HG02642 (cell line): ENCODE data around the gene LGR5.
"Not testable (repeated sequence)": the region's sequence is repeated elsewhere in the genome, so short reads cannot be mapped to it uniquely, and the experiment has no call there.

Experiments used
- ATAC-seq: cut with Tn5 transposase; IDR thresholded peaks from one replicate; pipeline ENCODE4 v1.9.1; 2021; ENCODE audit warnings: mild to moderate bottlenecking; ENCODE audit not compliant: unreplicated experiment, poor library complexity

The LGR5 gene

DNA sequence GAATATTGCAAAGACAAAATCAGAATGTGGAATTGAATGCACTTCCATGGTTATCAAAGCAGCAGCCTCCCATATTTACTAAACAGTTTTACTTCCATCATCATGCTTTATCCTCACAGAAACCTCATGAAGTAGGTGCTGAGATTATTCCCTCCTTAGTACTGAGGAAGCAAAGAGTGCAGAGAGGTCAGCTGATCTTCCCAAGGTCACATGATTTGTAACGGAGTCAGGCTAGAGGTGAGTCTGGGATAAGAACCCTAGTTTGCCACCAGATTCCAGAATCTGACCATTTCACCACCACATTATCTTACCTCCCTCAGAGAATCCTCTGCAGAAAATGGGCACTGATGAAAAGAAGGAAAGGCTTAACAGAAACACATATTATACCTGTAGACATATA, 102.0 kb downstream of the LGR5 start:
- no peak for ATAC-seq

DNA sequence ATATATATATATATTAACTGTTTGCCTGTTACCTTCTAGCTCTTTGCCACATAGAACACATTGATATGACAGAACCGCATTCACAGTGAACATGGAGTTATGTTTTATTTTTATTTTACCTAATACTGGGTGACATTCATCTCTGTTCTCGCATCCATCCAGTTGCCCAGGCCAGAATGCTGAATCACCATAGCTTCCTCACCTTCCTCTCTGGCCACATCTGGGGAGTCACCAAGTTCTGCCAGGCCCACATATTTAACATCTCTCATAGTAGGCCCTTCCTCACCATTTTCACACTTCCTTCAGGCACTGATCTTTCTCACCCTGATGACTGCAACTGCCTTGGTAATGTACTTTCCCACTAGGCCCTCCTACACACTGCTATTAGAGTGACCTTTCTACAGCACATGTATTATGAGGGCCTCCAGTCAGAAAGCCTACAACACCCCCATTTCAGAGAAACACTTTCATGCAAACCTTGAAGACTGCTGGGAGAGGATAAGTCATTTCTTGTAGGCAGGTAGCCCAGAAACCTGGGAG, 106.8 kb downstream of the LGR5 start:
- no peak for ATAC-seq

- no peak for ATAC-seq
These were observed 109.3 kb downstream of the LGR5 start for GRCh38 chr12:71548893-71549292.

- ATAC-seq, result no peak
These were observed 111.9 kb downstream of the LGR5 start for GRCh38 chr12:71551529-71551928.

GRCh38 chr12:71552728-71553501, 113.3 kb downstream of the LGR5 start:
- no peak for ATAC-seq

DNA sequence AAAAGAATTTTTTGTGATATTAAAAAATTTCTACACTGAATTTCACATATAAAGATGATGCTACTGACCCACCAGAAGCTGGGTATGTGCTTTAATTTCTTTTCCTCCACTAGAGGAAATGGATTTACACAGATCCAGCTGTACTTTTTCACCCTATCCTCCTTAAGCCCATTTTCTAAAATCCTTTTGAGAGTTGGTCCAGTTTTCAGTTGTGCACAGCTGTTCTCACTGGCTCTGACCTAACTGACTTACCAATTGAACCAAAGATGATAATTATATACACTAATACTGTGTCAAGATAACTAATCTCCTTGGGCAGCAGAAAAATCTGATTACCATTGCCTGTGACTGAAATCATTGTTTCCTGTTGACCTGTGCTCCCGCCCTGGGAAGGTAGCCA, 115.6 kb downstream of the LGR5 start:
- no peak for ATAC-seq

DNA sequence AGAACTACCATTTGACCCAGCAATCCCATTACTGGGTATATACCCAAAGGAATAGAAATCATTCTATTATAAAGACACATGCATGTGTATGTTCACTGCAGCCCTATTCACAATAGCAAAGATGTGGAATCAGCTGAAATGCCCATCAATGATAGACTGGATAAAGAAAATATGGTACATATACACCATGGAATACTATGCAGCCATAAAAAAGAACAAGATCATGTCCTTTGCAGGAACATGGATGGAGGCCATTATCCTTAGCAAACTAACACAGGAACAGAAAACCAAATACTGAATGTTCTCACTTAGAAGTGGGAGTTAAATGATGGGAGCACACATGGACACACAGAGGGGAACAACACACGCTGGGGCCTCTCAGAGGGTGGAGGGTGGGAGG, 116.2 kb downstream of the LGR5 start:
- not testable (repeated sequence) for ATAC-seq

DNA sequence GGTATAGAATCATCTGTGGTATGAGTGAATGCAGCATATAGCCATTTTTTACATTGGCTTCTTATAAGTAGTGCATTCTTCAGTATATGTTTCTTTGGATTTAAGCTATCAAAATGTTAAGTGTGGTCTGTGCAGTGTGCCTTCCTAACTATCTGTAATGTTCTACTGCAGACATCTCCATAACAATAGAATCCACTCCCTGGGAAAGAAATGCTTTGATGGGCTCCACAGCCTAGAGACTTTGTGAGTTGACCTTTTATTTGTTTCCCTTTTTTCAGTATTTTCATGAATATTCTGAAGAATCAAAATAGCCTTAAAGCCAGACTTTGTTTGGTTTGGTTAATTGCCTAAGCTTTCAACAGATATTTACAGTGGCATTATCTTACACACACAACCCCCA, 116.8 kb downstream of the LGR5 start:
- no peak for ATAC-seq

DNA sequence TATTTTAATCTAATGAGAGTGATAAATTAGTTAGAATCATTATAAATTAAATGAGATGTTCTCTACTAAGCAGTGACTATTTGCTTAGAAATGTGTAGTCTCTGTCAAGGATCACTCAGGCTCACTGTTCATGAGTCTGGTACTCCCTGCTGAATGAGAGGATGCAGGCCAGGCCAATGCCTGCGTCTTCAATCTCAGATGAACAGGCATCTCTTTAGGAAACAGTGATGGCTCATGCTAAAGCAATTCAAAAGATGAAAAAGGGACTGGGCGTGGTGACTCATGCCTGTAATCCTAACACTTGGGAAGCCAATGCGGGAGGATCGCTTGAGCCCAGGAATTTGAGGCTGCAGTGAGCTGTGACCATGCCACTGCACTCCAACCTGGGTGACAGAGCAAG, 117.3 kb downstream of the LGR5 start:
- ATAC-seq, result no peak

- ATAC-seq, result no peak
These were observed 118.8 kb downstream of the LGR5 start for GRCh38 chr12:71558445-71558844.

DNA sequence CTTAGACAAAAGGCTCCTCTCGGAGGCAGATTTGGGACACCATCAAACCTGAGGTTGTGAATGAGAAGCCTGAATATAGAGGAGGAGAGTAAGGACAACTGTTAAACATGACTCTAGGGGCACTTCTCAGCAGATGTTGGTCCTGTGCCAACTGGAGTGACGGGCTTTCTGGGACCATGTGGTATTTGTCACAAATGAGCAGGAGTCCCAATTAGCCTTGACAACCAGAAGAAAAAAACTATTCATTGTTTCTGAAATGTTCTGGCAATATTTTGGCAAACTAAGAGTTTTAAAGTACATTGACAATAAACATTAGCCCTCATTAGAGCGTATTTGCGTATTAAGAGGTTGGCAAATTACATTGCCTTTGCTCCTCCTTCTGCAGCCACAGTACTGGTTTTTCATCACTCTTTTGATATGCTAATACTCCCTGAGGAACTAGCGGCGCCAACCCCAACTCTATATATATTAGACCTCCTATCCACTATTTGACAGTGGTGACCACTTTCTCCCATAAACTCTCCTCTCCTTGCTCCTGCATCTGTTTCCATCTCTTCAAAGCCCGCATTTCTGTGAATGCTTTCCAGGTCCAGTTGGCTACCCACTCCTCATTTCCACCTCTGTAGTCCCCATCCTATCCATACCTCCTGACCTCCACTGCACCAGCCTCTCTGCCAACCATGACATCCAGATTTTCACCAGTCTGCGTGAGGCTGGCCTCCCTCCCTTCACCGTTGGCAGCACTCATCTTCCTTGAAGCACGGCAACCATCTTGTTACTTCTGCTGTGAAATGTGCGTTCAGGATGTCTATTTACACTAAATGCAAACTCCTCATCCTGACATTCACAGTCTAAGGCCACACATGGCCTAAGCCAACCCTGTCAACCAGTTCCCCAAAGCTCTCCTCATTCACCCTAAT, 123.3 kb downstream of the LGR5 start:
- no peak for ATAC-seq

DNA sequence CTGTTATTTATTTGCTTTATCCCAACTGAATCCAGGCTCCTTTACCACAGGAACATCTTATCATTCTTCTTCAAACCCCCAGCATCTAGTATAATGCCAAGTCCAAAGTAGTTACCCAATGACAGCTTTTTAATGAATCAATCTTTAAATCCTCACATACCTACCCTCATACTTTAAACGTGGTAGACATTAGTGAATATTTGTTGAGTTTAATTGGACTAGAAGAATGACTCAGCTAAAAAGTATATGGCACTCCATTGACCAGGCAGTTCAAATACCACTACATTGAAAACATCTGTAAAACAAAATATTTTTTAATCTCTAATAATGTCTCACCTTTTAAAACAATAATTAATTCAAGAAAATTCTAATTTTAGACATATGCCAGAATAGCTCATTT, 125.9 kb downstream of the LGR5 start:
- no peak for ATAC-seq

GRCh38 chr12:71566655-71567054, 127.1 kb downstream of the LGR5 start:
- no peak for ATAC-seq

- no peak for ATAC-seq
These were observed 127.9 kb downstream of the LGR5 start for GRCh38 chr12:71567537-71567936.

DNA sequence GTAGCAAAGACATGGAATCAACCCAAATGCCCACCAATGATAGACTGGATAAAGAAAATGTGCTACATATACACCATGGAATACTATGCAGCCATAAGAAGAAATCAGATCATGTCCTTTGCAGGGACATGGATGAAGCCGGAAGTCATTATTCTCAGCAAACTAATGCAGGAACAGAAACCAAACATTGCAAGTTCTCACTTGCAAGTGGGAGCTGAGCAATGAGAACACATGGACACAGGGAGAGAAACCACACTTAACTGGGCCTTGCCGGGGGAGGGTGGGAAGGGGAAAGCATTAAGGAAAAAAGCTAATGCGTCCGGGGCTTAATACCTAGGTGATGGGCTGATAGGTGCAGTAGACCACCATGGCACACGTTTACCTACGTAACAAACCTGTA, 130.3 kb downstream of the LGR5 start:
- ATAC-seq, result not testable (repeated sequence)

GRCh38 chr12:71576496-71576895, 136.9 kb downstream of the LGR5 start:
- ATAC-seq, result no peak

- no peak for ATAC-seq
These were observed 139.2 kb downstream of the LGR5 start for GRCh38 chr12:71578694-71579258.

DNA sequence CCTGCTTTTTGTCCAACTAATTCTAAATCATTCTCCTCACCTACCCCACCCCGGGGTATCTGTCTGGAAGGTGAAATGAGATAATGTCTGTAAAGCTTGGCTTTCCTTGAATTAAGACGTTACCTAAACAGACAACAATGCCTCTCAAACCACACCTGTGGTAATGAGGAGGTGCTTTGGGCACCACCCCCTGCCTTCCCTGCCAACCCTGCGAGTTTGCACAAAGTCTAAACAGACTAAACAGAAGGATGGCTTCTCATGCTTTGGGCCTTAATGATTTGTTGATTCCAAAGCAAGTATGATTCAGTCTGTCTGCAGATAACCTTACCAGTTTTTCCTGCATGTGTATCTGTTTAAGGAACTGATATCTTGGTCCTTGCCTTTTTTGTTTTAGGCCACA, 141.6 kb downstream of the LGR5 start:
- no peak for ATAC-seq

GRCh38 chr12:71582925-71583324, 143.3 kb downstream of the LGR5 start:
- no peak for ATAC-seq

GRCh38 chr12:71584356-71584755, 144.8 kb downstream of the LGR5 start:
- no peak for ATAC-seq

GRCh38 chr12:71585218-71585617, 145.6 kb downstream of the LGR5 start:
- ATAC-seq, result no peak
